DMS 273 treated with DMSO at 0.1 percent for 48 hours (cell line): ENCODE results near the gene CCDC146.
"Not testable (repeated sequence)": the region's sequence is repeated elsewhere in the genome, so short reads cannot be mapped to it uniquely, and the experiment has no call there.

Experiments used
- DNase-seq: peaks from one replicate; lab custom pipeline; 2025; lab: John Stamatoyannopoulos, UW

The CCDC146 gene

DNA sequence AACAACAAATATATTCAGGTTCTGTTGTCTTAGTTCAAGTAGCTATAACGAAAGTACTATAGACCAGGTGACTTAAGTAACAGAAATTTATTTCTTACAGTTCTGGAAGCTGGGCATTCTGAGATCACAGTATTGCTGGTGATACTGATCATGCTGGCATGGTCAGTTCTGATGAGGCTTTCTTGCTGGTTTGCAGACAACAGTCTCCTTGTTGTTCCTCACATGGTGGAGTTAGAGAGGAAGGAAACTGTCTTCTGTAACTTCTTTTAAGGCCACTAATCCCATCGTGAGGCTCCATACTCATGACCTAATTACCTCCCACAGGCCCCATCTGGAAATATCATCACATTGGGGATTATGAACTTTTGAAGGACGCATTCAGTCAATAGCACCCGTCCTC is 17.9 kb downstream of the CCDC146 start:
- DNase-seq: not testable (repeated sequence)

DNA sequence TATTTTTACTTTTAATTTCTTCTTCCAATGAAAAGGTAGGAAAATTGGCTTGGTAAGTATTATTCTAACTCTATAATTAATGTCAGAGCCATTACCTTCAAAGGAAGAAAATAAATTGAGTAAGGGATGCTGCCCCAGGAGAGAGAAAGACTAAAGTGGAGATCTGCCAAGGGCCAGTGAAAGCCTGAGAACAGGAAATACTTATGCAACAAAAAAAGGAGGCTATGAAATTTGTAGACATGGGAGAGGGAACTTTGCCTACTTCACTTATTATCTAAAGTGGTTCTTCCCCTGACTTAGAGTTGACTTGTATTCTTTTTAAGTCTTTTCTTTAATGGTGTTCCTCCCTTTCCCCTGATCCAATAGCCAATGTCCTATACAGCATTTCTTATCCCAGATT is 29.8 kb downstream of the CCDC146 start:
- not testable (repeated sequence) for DNase-seq

DNA sequence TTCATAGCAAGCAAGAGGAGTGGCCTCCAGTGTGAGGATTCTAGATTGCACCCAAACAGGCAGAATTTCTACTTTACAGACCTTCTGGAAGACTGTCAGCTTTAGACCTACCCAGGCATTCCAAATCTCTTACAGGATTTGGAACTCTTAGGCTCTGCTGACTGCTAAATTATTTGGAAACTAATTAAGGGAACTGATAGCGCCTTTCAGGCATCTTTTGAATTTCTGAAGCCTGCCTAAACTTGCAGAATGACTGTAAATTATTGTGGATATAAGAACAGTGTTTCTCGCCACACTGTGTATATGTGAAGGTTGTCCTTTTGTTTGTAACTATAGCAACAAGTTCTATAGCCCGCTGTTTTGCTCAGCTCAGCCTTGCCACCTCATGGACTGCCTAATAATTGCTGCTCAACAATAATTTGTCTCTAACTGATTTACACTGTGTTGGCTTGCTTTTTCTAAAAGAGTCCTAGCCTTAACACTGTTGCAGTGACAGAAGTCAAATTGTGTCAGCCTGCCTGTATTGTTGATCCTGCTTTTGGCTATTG is 32.6 kb downstream of the CCDC146 start:
- not testable (repeated sequence) for DNase-seq

DNA sequence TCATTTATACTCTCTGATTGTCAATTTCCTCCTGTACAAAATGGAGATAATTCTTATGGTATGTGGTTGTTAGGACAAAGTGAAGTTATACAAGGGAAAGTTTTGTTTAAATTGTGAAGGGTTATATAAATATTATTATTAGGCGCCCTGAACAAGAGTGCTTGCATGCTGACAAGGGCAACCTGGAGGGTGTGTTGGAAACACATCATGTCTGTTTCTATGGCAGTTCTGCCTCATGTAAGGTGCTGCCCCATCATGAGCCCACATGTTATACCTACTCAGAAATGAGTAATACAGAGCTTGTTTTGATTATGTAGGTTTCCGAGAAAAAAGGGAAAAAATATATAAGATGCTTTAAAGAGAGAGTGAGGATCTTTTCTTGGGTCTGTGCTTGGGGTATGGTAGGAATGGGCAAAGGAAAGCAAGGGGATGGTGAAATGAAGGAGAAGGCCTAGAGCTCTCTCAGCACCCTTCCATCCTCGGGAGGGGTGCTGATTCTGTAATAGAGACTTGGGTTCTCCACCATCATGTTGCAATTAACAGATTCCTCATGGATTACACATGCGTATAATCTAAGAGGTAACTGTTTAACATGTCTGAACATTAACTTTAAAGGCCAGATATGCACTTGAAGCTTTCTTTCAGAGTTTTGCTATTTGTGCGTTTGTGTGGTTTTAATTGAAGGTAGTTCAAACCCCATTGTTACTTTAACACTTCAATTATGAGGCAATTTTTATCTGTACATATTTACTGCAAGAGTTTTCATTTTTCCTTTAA is 33.4 kb downstream of the CCDC146 start:
- not testable (repeated sequence) for DNase-seq

DNA sequence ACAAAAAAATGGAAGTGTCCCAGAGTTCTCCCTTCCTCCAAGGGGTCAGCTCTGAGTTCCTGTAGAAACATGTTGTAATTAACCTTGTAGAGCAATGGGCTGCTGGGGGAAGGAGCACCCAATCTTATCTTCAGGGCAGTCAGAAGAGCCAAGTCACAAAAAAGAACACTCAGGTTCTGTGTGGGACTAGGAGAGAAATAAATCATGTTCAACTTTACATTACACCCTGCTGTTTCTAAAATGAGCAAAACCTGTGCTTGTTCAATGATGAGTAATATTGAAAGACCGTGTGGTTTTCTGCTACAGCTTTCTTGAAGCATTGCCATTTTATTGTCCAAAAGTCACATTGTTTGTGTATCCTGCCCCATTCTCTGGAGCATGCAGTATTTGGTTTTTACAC is 34.6 kb downstream of the CCDC146 start:
- not testable (repeated sequence) for DNase-seq

DNA sequence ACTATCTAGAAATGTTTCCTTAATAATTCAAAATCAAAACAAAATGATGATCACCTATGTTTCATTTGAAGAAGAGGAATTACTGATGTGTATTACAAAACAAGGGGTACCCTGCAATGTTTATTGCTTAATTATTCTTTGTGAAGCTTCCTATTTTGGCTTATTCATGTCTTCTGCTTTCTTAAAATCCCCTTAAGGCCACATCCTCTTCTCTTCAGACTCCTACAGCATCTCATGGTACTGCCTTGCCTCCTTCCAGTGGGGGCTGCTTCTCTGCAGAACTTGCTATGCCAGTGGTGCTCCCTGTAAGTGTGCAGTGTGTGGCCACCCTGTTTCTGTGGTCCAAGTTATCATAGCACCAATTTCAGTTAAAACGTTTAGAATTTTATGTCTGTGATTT is 35.0 kb downstream of the CCDC146 start:
- DNase-seq: no peak

DNA sequence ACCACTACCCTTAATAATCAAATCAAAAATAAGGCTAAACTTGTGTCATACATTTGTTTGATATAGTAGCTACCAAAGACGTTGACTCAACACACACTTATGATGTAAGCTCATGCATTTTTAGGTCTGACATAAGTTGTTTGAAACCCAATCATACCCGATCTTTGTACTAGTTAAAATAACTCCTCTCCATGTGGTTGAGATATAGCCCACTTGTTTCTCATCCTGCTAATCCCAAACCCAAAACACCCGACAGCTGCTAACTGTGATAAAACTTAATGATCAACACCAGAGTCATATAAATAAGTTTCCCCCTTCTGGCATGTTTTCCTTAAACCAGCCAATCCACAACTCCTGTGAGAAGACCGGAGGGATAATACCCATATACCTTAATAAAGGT is 48.7 kb downstream of the CCDC146 start:
- DNase-seq: not testable (repeated sequence)

DNA sequence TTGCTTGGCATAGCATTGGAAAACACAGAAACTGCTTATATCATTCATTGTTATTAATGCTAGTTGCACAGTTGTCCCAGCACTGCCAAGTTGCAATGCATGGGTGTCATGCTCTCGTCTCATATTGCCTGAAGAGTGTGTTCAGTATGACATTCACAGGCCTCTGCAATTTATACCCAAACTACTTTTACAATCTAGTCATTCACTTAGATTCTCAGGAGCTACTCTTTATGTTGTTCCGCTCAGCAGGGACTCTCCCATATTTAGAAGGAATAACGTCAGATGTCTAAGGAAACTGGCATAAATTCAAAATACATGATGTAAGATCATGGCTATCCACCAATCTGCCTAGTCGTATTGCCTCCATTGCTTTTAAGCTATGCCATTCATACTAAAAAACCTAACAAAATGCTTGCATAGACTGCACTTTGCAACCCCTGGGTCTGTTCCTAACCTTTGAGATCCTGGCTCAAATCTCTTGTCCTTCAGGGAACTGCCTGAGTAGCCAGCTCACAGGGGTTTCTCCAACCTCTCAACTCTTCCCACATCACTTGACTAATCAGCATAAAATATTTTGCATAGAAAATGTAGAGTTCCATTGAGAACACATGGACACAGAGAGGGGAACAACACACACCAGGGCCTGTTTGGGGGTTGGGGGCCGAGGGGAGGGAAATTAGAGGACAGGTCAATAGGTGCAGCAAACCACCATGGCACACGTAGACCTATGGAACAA is 50.2 kb downstream of the CCDC146 start:
- not testable (repeated sequence) for DNase-seq

DNA sequence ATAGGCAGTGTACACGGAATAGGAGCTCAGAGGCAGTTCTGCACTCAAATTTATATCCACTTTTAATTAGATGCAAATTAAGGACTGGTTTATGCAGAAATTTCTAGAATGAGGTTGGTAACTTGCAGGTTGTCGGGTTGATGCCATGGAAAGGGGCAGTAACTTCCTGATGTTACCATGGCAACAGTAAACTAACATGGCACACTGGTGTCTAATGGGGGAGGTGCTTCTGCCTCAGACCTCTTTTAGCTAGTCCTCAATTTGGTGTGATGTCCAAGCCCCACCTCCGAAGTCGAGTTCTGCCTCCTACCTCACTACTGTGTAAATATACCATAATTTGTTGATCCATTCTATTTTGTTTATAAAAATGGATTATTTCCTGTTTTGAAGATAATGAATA is 52.0 kb downstream of the CCDC146 start:
- not testable (repeated sequence) for DNase-seq

DNA sequence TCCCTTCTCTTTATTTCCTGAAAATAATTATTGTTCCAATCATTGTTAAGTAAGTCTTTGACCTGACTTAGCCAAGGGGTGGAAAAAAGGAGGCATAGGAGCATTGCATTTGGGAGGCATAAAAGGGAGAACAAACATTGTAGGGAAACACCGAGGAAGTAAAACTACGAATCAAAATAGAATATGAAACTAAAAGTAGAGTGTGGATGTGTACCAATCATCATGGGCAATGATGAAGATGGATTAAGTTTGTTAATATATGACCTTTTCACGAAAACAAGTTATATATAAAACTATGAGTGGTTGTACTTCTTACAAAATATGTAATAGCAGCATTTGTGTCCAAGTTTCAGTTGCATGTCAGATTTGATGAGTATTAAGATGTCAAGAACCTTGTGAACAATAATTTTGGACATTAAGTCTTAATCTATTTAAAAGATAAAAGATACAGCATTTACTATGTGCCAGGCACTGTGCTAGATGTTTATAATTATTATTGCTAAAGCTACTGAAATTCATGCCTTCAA is 52.9 kb downstream of the CCDC146 start:
- DNase-seq: not testable (repeated sequence)

DNA sequence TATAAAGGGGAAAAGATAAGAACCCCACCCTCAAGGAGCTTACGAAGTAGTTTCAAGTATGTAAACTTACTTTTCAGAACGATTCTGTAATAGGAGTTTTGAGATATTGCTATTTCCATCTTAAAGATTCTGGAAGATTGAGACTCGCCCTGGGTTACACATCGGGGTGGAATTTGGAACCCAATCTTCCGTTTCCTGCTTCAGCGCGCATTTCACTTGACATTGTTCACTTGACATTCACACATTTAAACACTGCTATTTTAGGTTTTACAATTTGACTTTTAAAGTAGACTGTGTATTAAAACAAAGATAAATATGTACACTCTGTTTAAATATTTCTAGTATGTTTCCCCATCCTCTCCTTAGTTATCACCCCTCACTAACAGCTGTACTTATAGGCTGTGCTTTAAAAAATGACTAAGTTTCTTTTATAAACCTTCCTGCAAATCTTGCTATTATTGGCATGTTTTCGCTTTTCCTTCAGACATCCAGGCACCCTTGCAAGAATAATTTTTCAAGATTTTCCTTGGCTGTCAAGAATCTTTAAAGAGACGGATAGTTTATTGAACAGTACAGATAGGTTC is 55.0 kb downstream of the CCDC146 start:
- DNase-seq: not testable (repeated sequence)

DNA sequence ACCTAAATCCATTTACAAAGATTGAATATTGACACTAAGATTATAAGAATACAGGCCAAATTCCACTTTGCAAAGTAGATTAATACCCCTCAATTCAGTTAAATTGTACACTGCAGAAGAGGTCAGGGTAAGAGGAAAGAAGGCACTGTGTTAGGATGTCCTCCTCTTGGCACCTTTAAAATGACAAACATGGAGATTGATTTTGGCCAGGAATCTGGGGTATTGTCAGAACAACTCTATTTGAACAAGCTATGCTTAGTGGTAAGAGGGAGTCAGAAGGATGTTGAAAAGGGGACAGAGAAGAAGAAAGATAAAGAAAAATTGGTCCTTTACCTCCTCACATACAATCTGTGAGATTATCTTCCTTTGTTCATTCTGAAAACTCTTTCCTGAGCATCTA is 55.6 kb downstream of the CCDC146 start:
- not testable (repeated sequence) for DNase-seq

DNA sequence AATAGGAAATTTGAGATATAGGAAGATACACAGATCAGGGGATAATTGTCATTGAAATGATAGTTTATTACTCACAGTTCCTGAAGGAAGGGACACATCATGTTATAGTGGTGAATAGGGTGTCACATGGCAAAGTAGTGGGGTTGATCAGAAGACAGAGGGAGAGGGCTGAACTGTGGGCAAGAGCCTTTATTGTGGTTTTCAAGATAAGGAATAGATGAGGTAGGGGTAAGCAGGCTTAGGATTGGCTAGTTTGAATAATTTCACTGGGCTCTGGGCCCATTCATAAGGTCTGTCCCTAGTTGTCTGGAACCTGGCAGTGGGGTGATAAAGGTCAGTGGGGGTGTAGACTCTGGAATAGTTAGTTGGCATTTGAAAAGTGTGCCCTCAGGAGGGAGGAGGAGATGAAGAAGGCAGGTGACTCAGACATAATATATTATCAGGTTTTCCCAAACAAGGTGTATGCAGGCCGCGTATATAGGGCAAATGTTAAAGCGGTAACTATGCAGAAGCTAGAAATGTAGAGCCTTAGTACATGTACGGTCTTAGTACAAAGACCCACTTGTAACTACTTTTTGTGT is 58.7 kb downstream of the CCDC146 start:
- no peak for DNase-seq

DNA sequence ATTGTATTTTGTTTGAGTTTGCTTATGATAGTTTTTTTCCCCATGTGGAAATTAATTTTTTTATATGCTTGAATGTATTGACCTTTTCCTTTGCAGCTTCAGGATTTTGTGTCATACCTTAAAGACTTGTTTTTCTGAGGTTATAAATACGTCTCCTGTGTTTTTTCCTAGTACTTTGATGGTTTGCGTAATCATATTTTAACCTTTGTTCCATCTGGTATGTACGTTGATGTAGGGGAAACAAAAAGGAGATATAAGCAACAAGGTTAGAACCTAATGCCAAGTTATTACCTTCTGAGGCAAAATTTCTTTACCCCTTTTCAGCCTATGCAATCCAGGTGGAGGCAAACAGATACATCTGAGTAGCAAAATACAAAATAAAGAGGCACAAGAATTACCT is 59.3 kb downstream of the CCDC146 start:
- DNase-seq: no peak

DNA sequence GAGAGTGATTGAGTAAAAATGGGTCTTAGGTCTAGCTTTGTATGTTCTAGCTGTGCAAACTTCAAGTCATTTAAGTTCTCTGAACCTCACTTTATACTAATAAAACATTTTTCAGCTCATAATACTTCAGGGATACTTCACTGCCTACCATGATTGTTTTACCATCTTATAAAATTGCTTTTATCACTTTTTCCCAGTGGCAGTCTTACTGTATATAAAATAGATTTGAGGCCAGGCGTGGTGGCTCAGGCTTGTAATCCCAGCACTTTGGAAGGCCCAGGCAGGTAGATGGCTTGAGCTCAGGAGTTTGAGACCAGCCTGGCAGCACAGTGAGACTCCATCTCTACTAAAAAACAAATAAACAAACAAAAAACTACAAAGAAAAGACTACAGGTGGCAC is 59.8 kb downstream of the CCDC146 start:
- DNase-seq: no peak

DNA sequence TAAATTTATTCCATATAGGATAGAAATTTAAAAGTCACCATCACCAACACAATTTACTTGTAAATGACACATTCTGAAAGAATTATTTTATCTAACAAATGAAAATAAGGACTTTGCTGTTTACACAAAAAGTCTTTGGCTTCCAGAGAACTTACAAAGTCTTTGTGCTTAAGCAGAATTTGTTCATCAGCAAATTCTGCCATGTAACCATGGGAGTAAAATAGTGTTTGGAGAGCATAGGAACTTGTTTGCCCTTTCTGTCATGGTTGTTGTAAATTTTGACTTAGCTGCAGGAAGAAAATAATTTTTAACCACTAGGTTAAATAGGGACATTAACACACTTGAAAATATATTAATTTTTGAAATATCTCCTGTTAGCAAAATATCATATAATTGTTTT is 62.0 kb downstream of the CCDC146 start:
- no peak for DNase-seq

DNA sequence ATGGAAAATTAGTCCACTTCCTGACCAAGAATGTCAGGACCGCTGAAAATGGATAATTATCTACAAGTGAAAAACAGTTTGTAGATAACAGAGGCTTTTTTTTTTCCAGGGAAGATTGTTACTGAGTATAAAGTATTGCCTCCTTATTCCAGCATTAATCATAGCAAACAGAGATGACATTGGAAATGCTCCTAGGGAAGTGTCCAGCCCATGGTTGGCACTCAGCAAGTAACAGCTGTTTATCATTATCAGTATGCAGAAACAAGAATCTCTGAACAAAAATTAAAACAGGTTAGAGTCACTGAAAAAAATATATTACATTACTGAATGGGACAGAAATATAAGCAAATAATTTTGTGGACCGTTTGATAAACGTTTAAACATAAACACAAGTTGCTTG is 62.6 kb downstream of the CCDC146 start:
- no peak for DNase-seq

DNA sequence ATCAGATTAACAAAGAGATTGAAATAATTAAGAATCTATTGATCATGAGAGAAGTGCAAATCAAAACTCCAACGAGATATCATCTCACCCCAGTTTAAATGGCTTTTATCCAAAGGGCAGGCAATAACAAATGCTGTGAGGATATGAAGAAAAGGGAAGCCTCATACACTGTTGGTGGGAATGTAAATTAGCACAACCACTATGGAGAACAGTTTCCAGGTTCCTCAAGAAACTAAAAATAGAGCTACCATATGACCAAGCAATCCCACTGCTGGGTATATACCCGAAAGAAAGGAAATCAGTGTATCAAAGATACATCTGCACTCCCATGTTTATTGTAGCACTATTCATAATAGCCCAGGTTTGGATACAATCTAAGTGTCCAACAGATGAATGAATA is 63.5 kb downstream of the CCDC146 start:
- no peak for DNase-seq

DNA sequence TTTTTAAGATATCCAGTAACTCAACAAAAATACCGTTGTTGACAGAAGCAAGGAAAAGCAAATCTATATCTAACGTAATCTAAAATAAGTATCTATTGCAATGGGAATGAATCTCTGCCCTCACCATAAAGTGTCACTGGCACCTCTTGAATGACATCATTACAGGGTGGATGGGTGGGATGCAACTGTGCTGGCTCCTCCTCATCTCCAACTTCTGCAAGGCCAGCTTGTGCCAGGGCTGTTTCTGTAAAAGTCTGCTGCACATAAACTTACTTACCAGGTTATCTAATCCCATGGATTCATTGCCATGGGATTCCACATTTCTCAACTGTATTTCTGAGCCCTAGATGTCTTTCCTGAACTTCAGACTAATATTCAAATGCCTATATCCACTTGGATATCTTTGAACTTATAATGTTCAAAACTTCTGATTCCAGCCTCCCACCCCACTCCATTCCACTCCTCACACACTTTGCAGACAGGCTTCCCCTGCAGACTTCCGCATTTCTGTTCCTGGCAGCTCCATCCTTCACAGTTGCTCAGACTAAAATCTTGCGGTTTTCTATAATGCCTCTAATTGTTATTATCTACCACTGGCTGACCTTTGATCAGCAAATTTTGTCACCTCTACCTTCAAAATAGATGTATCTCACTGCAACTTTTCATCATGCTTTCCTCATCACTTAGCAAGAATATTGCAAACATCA is 66.5 kb downstream of the CCDC146 start:
- no peak for DNase-seq

DNA sequence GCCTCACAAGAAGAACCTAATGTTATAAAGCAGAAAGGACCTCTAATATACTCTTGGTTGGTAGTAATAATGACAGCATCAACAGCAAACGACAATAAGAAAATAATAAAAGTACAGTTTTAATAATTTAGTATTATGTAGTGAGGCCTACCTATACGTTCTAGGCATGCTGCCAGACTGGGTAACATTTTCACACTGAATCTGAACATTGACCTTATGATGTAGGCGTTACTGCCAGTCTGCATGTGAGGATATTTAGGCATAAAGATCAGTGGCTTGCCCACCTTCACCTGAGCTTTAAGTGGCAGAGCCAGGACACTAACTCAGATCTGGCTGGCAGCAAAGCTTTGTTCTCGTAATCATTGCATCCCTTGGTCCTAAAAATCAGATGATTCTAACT is 74.7 kb downstream of the CCDC146 start:
- DNase-seq: no peak
